AG04449 (cell line): ENCODE measurements around the gene C15orf40.

Experiments
- CTCF ChIA-PET: fragments of 350-600 bp; formaldehyde crosslinking; extraction: SDS; loops from one replicate; lab custom pipeline; 2021; ENCODE audit warnings: antibody characterized with exemption; lab: Yijun Ruan, JAX
- POLR2A ChIA-PET: fragments of 400-600, 350-600 bp; formaldehyde crosslinking; extraction: SDS; loops from one replicate; lab custom pipeline; 2020; ENCODE audit warnings: antibody characterized with exemption, inconsistent platforms; lab: Yijun Ruan, JAX
- DNase-seq: peaks from one replicate; pipeline ENCODE4 v3.0.0-alpha.2; 2010; ENCODE audit warnings: low read depth, low spot score
- H3K4me3 ChIP-seq: 2 replicates; pipeline ENCODE4 v1.5.1; 2011; ENCODE audit warnings: low read depth, mild to moderate bottlenecking, control low read depth, low read length
- CTCF ChIP-seq: IDR thresholded peaks from one replicate; pipeline ENCODE4 v1.5.1; 2011; ENCODE audit warnings: mild to moderate bottlenecking, moderate library complexity, low read length, control low read depth, inconsistent platforms; ENCODE audit not compliant: insufficient read depth; ENCODE audit errors: missing control alignments

C15orf40 gene

DNA sequence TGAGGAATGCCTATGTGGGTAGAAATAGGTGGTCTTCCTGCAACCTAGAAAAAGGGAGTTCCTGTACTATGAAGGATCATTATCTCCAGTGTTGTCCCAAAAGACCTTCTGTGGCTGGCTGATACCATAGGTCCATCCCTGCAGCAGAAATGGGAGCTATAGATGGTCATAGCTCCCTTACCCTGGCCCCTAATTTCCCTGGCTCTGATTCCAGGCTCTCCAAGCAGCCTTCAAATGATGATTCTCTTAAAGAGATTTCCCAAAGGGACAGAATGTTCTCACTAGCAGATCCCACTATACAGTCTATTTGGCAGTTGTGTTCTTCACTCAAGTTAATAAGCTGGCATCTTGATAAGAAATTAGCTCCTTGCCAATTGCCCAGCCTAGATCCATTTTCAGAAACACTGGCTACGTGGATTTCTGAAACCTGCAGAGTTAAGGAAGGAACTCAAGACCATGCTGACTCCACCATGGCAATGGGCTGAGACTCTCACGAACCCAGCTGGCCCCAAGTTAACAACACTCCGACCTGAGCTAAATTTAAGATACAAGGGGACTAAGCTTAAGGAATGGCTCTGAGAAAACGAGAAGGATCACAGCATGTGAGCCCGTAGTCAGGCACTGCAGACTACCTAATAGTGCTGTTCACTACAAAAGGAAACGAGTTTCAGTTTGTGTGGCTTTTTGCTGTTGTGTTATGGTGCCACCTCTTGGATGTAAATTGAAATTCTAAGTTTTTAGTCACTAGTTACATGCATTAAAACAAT, 11.4 kb downstream of the C15orf40 start:
- POLR2A ChIA-PET, result interaction anchor here (1.0 to 1.3 kb wide), 2 partner anchors 460 to 464 kb away, joined by 3 to 6 read pairs; partner anchors contain the start of gene RPS17
- TF ChIP-seq CTCF, result peak; percentile 25
- DNase-seq, result no peak
- peak overlapping the region; percentile 39 for H3K4me3 ChIP-seq
- CTCF ChIA-PET, result interaction anchor here (0.7 to 6.8 kb wide), 31 partner anchors 10 to 472 kb away, joined by 3 to 79 read pairs (median 4); partner anchors contain the start of genes C15orf40, RAMAC and RPS17

DNA sequence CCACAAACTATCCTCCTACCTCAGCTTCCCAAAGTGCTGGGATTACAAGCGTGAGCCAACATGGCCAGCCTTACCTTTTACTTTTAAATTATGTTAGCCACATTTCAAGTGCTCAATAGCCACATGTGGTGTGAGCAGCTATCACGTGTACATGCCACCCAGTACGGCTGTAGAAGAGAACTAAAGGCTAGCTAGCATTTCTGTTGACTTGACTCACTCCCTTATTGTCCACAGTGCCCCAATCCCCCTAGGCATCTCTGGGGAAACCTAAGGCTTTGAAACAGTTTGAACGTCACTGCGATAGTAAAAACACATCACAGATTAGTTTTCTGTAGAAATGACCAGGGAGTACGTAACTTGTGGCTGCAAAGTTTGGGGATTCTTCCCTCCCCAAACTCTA, 12.0 kb downstream of the C15orf40 start:
- POLR2A ChIA-PET, result interaction anchor here (1.0 to 1.3 kb wide), 2 partner anchors 459 to 464 kb away, joined by 3 to 6 read pairs; partner anchors contain the start of gene RPS17
- CTCF ChIA-PET, result interaction anchor here (0.7 to 6.8 kb wide), 22 partner anchors 9 to 471 kb away, joined by 3 to 79 read pairs (median 4); partner anchors contain the start of genes C15orf40, RAMAC and RPS17
- TF ChIP-seq CTCF, result no peak

GRCh38 chr15:82995938-82996337, 15.5 kb downstream of the C15orf40 start:
- CTCF ChIA-PET, result interaction anchor here (0.8 to 1.7 kb wide), 6 partner anchors 10 to 465 kb away, joined by 3 to 7 read pairs (median 4); partner anchors contain the start of genes C15orf40 and RAMAC
- POLR2A ChIA-PET, result no interaction called here
- H3K4me3 ChIP-seq, result no peak overlapping the region
- no peak for DNase-seq
- no peak for TF ChIP-seq CTCF

More for the DNA sequence above, 12.0 kb downstream of the C15orf40 start:
- no peak for DNase-seq
- H3K4me3 ChIP-seq, result no peak overlapping the region

DNA sequence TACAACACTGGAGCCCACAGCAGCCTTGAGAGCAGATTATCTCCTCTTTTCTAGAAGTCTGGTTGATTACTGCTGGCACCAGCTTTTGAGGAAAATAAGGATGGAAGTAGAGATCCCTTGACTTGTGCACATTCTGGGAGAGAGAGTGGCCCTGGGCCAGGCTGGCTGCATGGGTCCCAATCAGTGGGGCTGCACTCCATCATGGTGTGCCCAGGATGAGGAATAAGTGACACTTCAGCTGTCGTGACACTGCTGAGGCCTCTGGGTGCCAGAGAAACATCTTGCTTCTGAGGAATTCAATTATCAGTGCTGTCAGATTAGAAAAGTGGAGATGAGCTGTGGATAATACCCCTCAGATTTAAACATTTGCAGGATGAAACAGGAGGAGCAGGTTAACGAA, 16.4 kb downstream of the C15orf40 start:
- ChIA-PET POLR2A (no interaction called here), CTCF (interaction anchor here (0.8 to 3.5 kb wide), 7 partner anchors 9 to 465 kb away, joined by 3 to 14 read pairs (median 3); partner anchors contain the start of genes C15orf40 and RAMAC)
- no peak overlapping the region for H3K4me3 ChIP-seq
- no peak for TF ChIP-seq CTCF
- DNase-seq, result no peak

DNA sequence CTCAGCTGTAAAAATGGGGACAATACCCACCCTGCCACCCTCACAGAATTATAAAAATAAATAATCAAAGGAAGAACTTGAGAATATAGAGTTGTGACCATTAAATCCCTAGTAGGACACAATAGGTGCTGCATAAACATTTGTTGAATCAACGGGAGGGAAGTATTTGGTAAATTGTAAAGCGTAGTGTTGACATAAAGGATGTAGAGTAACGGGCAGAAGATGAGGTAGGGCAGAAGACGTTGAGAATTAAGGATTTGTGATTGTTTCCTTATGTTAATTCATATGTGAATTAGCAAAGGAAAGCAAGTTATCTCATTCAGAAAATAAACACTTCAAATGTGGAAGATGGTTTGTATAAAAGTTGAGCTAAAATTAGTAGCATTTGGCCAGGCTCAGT, 18.3 kb downstream of the C15orf40 start:
- H3K4me3 ChIP-seq, result no peak overlapping the region
- POLR2A ChIA-PET, result interaction anchor here (0.6 kb wide), 1 partner anchor 9 kb away, joined by 3 read pairs; no protein-coding TSS in a partner anchor
- no peak for TF ChIP-seq CTCF
- DNase-seq, result no peak
- CTCF ChIA-PET, result interaction anchor here (3.5 kb wide), 1 partner anchor 18 kb away, joined by 14 read pairs; the partner anchor contains the start of gene C15orf40
